Heart left ventricle (tissue), 16 donors: ENCODE data around the gene ELFN2. TPM values are rescaled to one million over a fixed set of nuclear protein-coding genes. Genes with fewer than 3 reads are reported as not detected.

Experiments used
- ATAC-seq, 4 donors: fragments of 200-7000 bp; cut with Tn5 transposase; one replicate each; pipeline ENCODE4 v1.9.1; 2020 to 2022; ENCODE audit warnings: moderate library complexity in 4 of 4, mild to moderate bottlenecking in 3 of 4, moderate number of reproducible peaks in 1 of 4
- DNase-seq, 5 donors: peaks; one replicate each; pipeline ENCODE4 v3.0.0-alpha.2; 2020
- H3K27ac ChIP-seq, 12 donors: fragments of 200-600 bp; sonication (generic) in 4 of 12; one replicate each; pipeline versions ENCODE4 v1.5.0 to v1.8.0; 2016 to 2022; ENCODE audit warnings: mild to moderate bottlenecking in 2 of 12
- H3K27me3 ChIP-seq, 9 donors: fragments of 200-600 bp; sonication (generic) in 2 of 9; one replicate each; pipeline versions ENCODE4 v1.5.1 to v1.8.0; 2016 to 2022; ENCODE audit warnings: mild to moderate bottlenecking in 3 of 9
- H3K36me3 ChIP-seq, 9 donors: fragments of 200-600 bp; sonication (generic) in 2 of 9; one replicate each; pipeline versions ENCODE4 v1.5.0 to v1.8.0; 2018 to 2022; ENCODE audit warnings: mild to moderate bottlenecking in 2 of 9
- H3K4me1 ChIP-seq, 12 donors: fragments of 200-600 bp; sonication (generic) in 4 of 12; one replicate each; pipeline versions ENCODE4 v1.5.0 to v1.8.0; 2016 to 2022; ENCODE audit warnings: mild to moderate bottlenecking in 3 of 12
- H3K4me3 ChIP-seq, 12 donors: fragments of 200-600 bp; sonication (generic) in 4 of 12; one replicate each; pipeline versions ENCODE4 v1.5.0 to v1.8.0; 2017 to 2022; ENCODE audit warnings: mild to moderate bottlenecking in 9 of 12, moderate library complexity in 4 of 12
- H3K9me3 ChIP-seq, 12 donors: fragments of 200-600 bp; sonication (generic) in 4 of 12; one replicate each; pipeline versions ENCODE4 v1.5.0 to v1.8.0; 2016 to 2022; ENCODE audit warnings: mild to moderate bottlenecking in 1 of 12
- CTCF ChIP-seq, 12 donors: fragments of 200-600 bp; sonication (generic) in 4 of 12; IDR thresholded peaks; one replicate each; pipeline versions ENCODE4 v1.5.0 to v1.8.0; 2018 to 2022; ENCODE audit warnings: antibody characterized with exemption in 12 of 12, mild to moderate bottlenecking in 5 of 12
- POLR2A ChIP-seq, 2 donors: fragments of 450-650 bp; IDR thresholded peaks; one replicate each; pipeline ENCODE4 v1.6.1; 2017; ENCODE audit warnings: antibody characterized with exemption in 2 of 2, mild to moderate bottlenecking in 2 of 2, moderate library complexity in 2 of 2
- WGBS, 4 donors: extraction: QIAGEN DNeasy Blood & Tissue Kit in 2 of 4; methylation state at CpG; one replicate each; pipeline versions ENCODE4 v1.1.5 to v1.1.7; 2013 to 2018; 5-methylcytosine and 5-hydroxymethylcytosine counted together
- intact Hi-C, 10 donors: fragments of 100-400 bp; cut with DNase I; formaldehyde crosslinking; loops; one replicate each; pipeline versions ENCODE4 v1.11.1 to v1.14.2; 2022
- polyA plus RNA-seq, 2 donors: library from polyadenylated mRNA; stranded (reverse); fragments of 200-250 nt; gene quantifications; one replicate each; pipeline ENCODE4 v1.2.3, GENCODE V29; 2013
- total RNA-seq, 9 donors: library from RNA; depleted of rRNA in 2 of 9; stranded (reverse); fragments of >200 nt in 2 of 9; fragmentation: NEBNext Ultra II Directional in 3 of 9; extraction: Animal tissue kit (Norgen Biotek cat#: 25700) in 3 of 9; gene quantifications; one replicate each; pipeline versions ENCODE4 v1.1.0 to v1.2.4, GENCODE V29; 2016 to 2023
- donor health status: ischemic (EF 13 %, LVEDD 7.1; RV severe dilation, severe dysfunction).
- donor health status: healthy with polysubstance abuse.
- donor health status: DM: no; HTN: yes; CAD: no.
- donor health status: DM: no; HTN: no; CAD: no.
- donor health status: ischemic (EF 25% LVEDD 6.9; RV normal size, moderate dysfunction).
- donor health status: ischemic (EF 25% LVEDD 5.7; RV mildly dilated, moderate dysfunction).
- donor health status: healthy.
- donor health status: DM: yes; HTN: yes; CAD: no.
- donor health status: ischemic (EF 35%, LVEDD 5.7; RV mildly dilated, moderate dysfunction).
- donor health status: nonischemic (EF 11% LVEDD 7.7; RV severe dilation, severe dysfunction).
- donor health status: DM: yes; HTN: yes; CAD: no.
- donor health status: PGD.
- donor health status: ischemic (EF 29% LVEDD 5.4; RV normal size, mild dysfunction).
- donor health status: nonischemic (EF 23%, LVEDD 6.1; RV moderate dilation, normal function).

ELFN2 gene
- total and polyA plus RNA-seq, 11 donors = 0.01 to 0.72 (median 0.05) TPM; not detected in 4

- Histone ChIP-seq H3K9me3 (no peaks in the 10 kb centered on the region), H3K4me1 (no peaks in the 10 kb centered on the region), H3K4me3 (no peak overlapping the region), H3K36me3 (peaks cover 0 to 74% (median 6%) of the 10 kb centered on the region in 9 donors), H3K27ac (no peak overlapping the region), H3K27me3 (peaks cover 0 to 20% (median 2%) of the 10 kb centered on the region in 9 donors)
- DNase-seq (no peak), ATAC-seq (no peak)
- TF ChIP-seq POLR2A (IDR thresholded peaks at IDR 0.05) = no peak
- no peak for TF ChIP-seq CTCF (IDR thresholded peaks at IDR 0.05)
- intact Hi-C loops = no loop called here
- 76 to 79% (median 77%) methylated on average over 5 to 8 of the region's 8 CpGs for WGBS, 4 donors
These were observed 46.2 kb upstream of the ELFN2 start for GRCh38 chr22:37473437-37473946.

GRCh38 chr22:37472418-37473006 lies 45.2 kb upstream of the ELFN2 start:
- H3K27ac ChIP-seq = no peak overlapping the region
- TF ChIP-seq POLR2A (IDR thresholded peaks at IDR 0.05) = no peak
- TF ChIP-seq CTCF (IDR thresholded peaks at IDR 0.05) = peak in 11 of 12 donors; percentile 24 to 54 (median 35)
- H3K36me3 ChIP-seq = peaks cover 0 to 64% (median 0%) of the 10 kb centered on the region in 9 donors
- H3K9me3 ChIP-seq = no peaks in the 10 kb centered on the region
- ATAC-seq (peak in 1 of 4 donors; percentile 30), DNase-seq (no peak)
- peaks cover 0 to 19% (median 2%) of the 10 kb centered on the region in 9 donors for H3K27me3 ChIP-seq
- no peaks in the 10 kb centered on the region for H3K4me1 ChIP-seq
- intact Hi-C loops = no loop called here
- no peak overlapping the region for H3K4me3 ChIP-seq
- 18 to 43% (median 29%) methylated on average over 7 to 8 of the region's 8 CpGs for WGBS, 4 donors

GRCh38 chr22:37471727-37472417 lies 44.6 kb upstream of the ELFN2 start:
- Histone ChIP-seq H3K27ac (no peak overlapping the region), H3K9me3 (no peaks in the 10 kb centered on the region), H3K4me3 (no peak overlapping the region), H3K27me3 (peaks cover 0 to 14% (median 4%) of the 10 kb centered on the region in 9 donors), H3K4me1 (no peaks in the 10 kb centered on the region), H3K36me3 (peaks cover 0 to 60% (median 0%) of the 10 kb centered on the region in 9 donors)
- no peak for TF ChIP-seq POLR2A (IDR thresholded peaks at IDR 0.05)
- intact Hi-C loops = no loop called here
- DNase-seq (no peak), ATAC-seq (no peak)
- WGBS, 4 donors = 84 to 88% (median 87%) methylated on average over 9 of the region's 9 CpGs

GRCh38 chr22:37470087-37470445 lies 42.8 kb upstream of the ELFN2 start:
- Histone ChIP-seq H3K27me3 (peaks cover 0 to 23% (median 5%) of the 10 kb centered on the region in 9 donors), H3K4me1 (no peaks in the 10 kb centered on the region)
- ATAC-seq = no peak

More at GRCh38 chr22:37470087-37470445, 42.8 kb upstream of the ELFN2 start:
- WGBS, 4 donors = 73 to 87% (median 75%) methylated on average over 5 of the region's 5 CpGs
- Histone ChIP-seq H3K9me3 (no peaks in the 10 kb centered on the region), H3K4me3 (no peak overlapping the region), H3K27ac (no peak overlapping the region), H3K36me3 (peaks cover 0 to 58% (median 0%) of the 10 kb centered on the region in 9 donors)
- DNase-seq = no peak
- intact Hi-C loops = no loop called here
- TF ChIP-seq POLR2A (IDR thresholded peaks at IDR 0.05) (no peak), CTCF (IDR thresholded peaks at IDR 0.05) (no peak)
